GM18508 (cell line): ENCODE results near the gene C16orf86.
"Not testable (repeated sequence)": the region's sequence is repeated elsewhere in the genome, so short reads cannot be mapped to it uniquely, and the experiment has no call there.

ENCODE experiments used
- ATAC-seq: cut with Tn5 transposase; IDR thresholded peaks from one replicate; pipeline ENCODE4 v1.9.1; 2021; ENCODE audit warnings: moderate number of reproducible peaks; ENCODE audit not compliant: insufficient read depth, unreplicated experiment

The C16orf86 gene

GRCh38 chr16:67679935-67680897 lies 13.6 kb downstream of the C16orf86 start:
- ATAC-seq: no peak

GRCh38 chr16:67683767-67684166 lies 17.2 kb downstream of the C16orf86 start:
- ATAC-seq: no peak

GRCh38 chr16:67685388-67686112 lies 18.9 kb downstream of the C16orf86 start:
- no peak for ATAC-seq

- not testable (repeated sequence) for ATAC-seq
Measured at GRCh38 chr16:67693517-67694285, 27.1 kb downstream of the C16orf86 start.

- ATAC-seq: no peak
Measured at GRCh38 chr16:67694611-67695010, 28.0 kb downstream of the C16orf86 start.

- ATAC-seq: no peak
Measured at GRCh38 chr16:67697422-67698185, 31.0 kb downstream of the C16orf86 start.

GRCh38 chr16:67699265-67699664 lies 32.7 kb downstream of the C16orf86 start:
- no peak for ATAC-seq

- ATAC-seq: no peak
Measured at GRCh38 chr16:67701420-67701819, 34.8 kb downstream of the C16orf86 start.

GRCh38 chr16:67702130-67702529 lies 35.5 kb downstream of the C16orf86 start:
- ATAC-seq: no peak

- ATAC-seq: no peak
Measured at GRCh38 chr16:67703626-67704025, 37.0 kb downstream of the C16orf86 start.

GRCh38 chr16:67704110-67704509 lies 37.5 kb downstream of the C16orf86 start:
- no peak for ATAC-seq

GRCh38 chr16:67707210-67707609 lies 40.6 kb downstream of the C16orf86 start:
- no peak for ATAC-seq

- ATAC-seq: no peak
Measured at GRCh38 chr16:67707790-67708189, 41.2 kb downstream of the C16orf86 start.

- ATAC-seq: no peak
Measured at GRCh38 chr16:67708368-67708771, 41.8 kb downstream of the C16orf86 start.

- no peak for ATAC-seq
Measured at GRCh38 chr16:67709050-67709449, 42.4 kb downstream of the C16orf86 start.

GRCh38 chr16:67710607-67711006 lies 44.0 kb downstream of the C16orf86 start:
- ATAC-seq: no peak

GRCh38 chr16:67713647-67714273 lies 47.1 kb downstream of the C16orf86 start:
- ATAC-seq: no peak

- no peak for ATAC-seq
Measured at GRCh38 chr16:67714522-67714921, 47.9 kb downstream of the C16orf86 start.

- ATAC-seq: no peak
Measured at GRCh38 chr16:67716097-67716496, 49.5 kb downstream of the C16orf86 start.
